Measurements from ENCODE around the gene S100A2.

S100A2 gene

GRCh38 chr1:153538315-153538821 is 27.3 kb downstream of the S100A2 start:
- in situ Hi-C loops (cut with MboI; ENCODE audit: low sequenced_read_pairs, unreplicated experiment) = no loop called here
- no peak for TF ChIP-seq CTCF (IDR thresholded peaks at IDR 0.05; ENCODE audit: borderline replicate concordance, control extremely low read depth, extremely low read depth, insufficient read depth, missing control alignments)
- DNase-seq (ENCODE audit: low spot score) = no peak

GRCh38 chr1:153537376-153537730 is 28.3 kb downstream of the S100A2 start:
- DNase-seq (ENCODE audit: low spot score) = no peak
- no peak for TF ChIP-seq CTCF (IDR thresholded peaks at IDR 0.05; ENCODE audit: borderline replicate concordance, control extremely low read depth, extremely low read depth, insufficient read depth, missing control alignments)
- in situ Hi-C loops (cut with MboI; ENCODE audit: low sequenced_read_pairs, unreplicated experiment) = no loop called here

- in situ Hi-C loops (cut with MboI; ENCODE audit: low sequenced_read_pairs, unreplicated experiment) = no loop called here
- no peak for TF ChIP-seq CTCF (IDR thresholded peaks at IDR 0.05; ENCODE audit: borderline replicate concordance, control extremely low read depth, extremely low read depth, insufficient read depth, missing control alignments)
- DNase-seq (ENCODE audit: low spot score) = no peak
These were observed 28.8 kb downstream of the S100A2 start for GRCh38 chr1:153536671-153537375.

- DNase-seq (ENCODE audit: low spot score) = peak; percentile 72
- TF ChIP-seq CTCF (IDR thresholded peaks at IDR 0.05; ENCODE audit: borderline replicate concordance, control extremely low read depth, extremely low read depth, insufficient read depth, missing control alignments) = no peak
- in situ Hi-C loops (cut with MboI; ENCODE audit: low sequenced_read_pairs, unreplicated experiment) = no loop called here
These were observed 29.5 kb downstream of the S100A2 start for GRCh38 chr1:153536012-153536670.

- DNase-seq (ENCODE audit: low spot score) = no peak
- in situ Hi-C loops (cut with MboI; ENCODE audit: low sequenced_read_pairs, unreplicated experiment) = no loop called here
- no peak for TF ChIP-seq CTCF (IDR thresholded peaks at IDR 0.05; ENCODE audit: borderline replicate concordance, control extremely low read depth, extremely low read depth, insufficient read depth, missing control alignments)
These were observed 30.2 kb downstream of the S100A2 start, which contains the start of gene S100A6 for GRCh38 chr1:153535242-153536011. TSS of gene S100A6 (minus strand) at chr1:153535991. CDS start at chr1:153535339, 652 bp downstream.

- TF ChIP-seq CTCF (IDR thresholded peaks at IDR 0.05; ENCODE audit: borderline replicate concordance, control extremely low read depth, extremely low read depth, insufficient read depth, missing control alignments) = no peak
- in situ Hi-C loops (cut with MboI; ENCODE audit: low sequenced_read_pairs, unreplicated experiment) = no loop called here
- no peak for DNase-seq (ENCODE audit: low spot score)
These were observed 30.8 kb downstream of the S100A2 start for GRCh38 chr1:153534925-153535241.
